Measurements from ENCODE around the gene RRP15. TPM values are rescaled to one million over a fixed set of nuclear protein-coding genes. Genes with fewer than 3 reads are reported as not detected.

Gene RRP15
- total and polyA plus RNA-seq, 9 of the 15 experiments (the other 6 are each of a cell fraction or from before 2014, with no cell fraction given), result 9.5 to 58.1 (median 29.3) TPM

GRCh38 chr1:218304281-218305039 lies 19.4 kb downstream of the RRP15 start (continued):
- TF ChIP-seq ATF4 (CRISPR knock-in tag; IDR thresholded peaks at IDR 0.05) (0 out of 2 replicates have a peak, but pooled peaks have one; percentile 9), FUS (optimal IDR thresholded peaks at IDR 0.05; ENCODE audit: low read depth, low read length) (no peak), HDAC3 (IDR thresholded peaks at IDR 0.05; ENCODE audit: borderline replicate concordance, partially characterized antibody) (peak; percentile 42), CREB1 (IDR thresholded peaks at IDR 0.05) (peak; percentile 73; the same call in 1 of the 2 replicates), CREB1 (CRISPR knock-in tag; IDR thresholded peaks at IDR 0.05) (peak; percentile 30; the same call in 1 of the 2 replicates), HMGXB4 (CRISPR knock-in tag; IDR thresholded peaks at IDR 0.05) (no peak), ZNF174 (CRISPR knock-in tag; IDR thresholded peaks at IDR 0.05) (no peak), ZNF24 (IDR thresholded peaks at IDR 0.05) (no peak), SIN3A (IDR thresholded peaks at IDR 0.05; ENCODE audit: borderline replicate concordance in 2 of 2, control insufficient read depth in 1 of 2, low read depth in 2 of 2, low read length in 2 of 2) (peak in 1 of 2 experiments; percentile 77; a peak in 1 of 4 replicates), RHOXF2B (CRISPR knock-in tag; conservative IDR thresholded peaks at IDR 0.05) (no peak), TBP (optimal IDR thresholded peaks at IDR 0.05; ENCODE audit: low read depth, low read length) (no peak), SP1 (CRISPR knock-in tag; IDR thresholded peaks at IDR 0.05) (peak; percentile 19; the same call in 1 of the 2 replicates), ZNF75A (CRISPR knock-in tag; IDR thresholded peaks at IDR 0.05) (peak; percentile 59), TOE1 (IDR thresholded peaks at IDR 0.05; ENCODE audit: borderline replicate concordance) (peak; percentile 27; the same call in 1 of the 2 replicates), TOE1 (CRISPR knock-in tag; IDR thresholded peaks at IDR 0.05; ENCODE audit: borderline replicate concordance, low read depth) (no peak), ZNF512 (tag; IDR thresholded peaks at IDR 0.05) (no peak)

Data from K562 (cell line).